BJ (cell line): ENCODE measurements around the gene CLRN3. TPM values are rescaled to one million over a fixed set of nuclear protein-coding genes. Genes with fewer than 3 reads are reported as not detected.

Experiments
- CTCF ChIA-PET: fragments of 350-600 bp; formaldehyde crosslinking; extraction: SDS; loops from one replicate; lab custom pipeline; 2021; ENCODE audit warnings: antibody characterized with exemption, inconsistent platforms; lab: Yijun Ruan, JAX
- POLR2A ChIA-PET: fragments of 300-600 bp; sonication (Branson Sonifier 250); formaldehyde crosslinking; extraction: SDS; loops from one replicate; lab custom pipeline; 2021; ENCODE audit warnings: antibody characterized with exemption; lab: Charles Lee
- DNase-seq: peaks from one replicate; pipeline ENCODE4 v3.0.0-alpha.2; 2011; ENCODE audit warnings: low read depth
- H3K27me3 ChIP-seq: 2 replicates; pipeline ENCODE4 v1.6.0; 2011; ENCODE audit warnings: low read length; ENCODE audit not compliant: control insufficient read depth, insufficient read depth
- H3K36me3 ChIP-seq: 2 replicates; pipeline ENCODE4 v1.5.1; 2011; ENCODE audit warnings: low read length; ENCODE audit not compliant: control insufficient read depth, insufficient read depth
- H3K4me3 ChIP-seq: 2 replicates; pipeline ENCODE4 v1.5.1; 2011; ENCODE audit warnings: low read depth, mild to moderate bottlenecking, control low read depth, low read length
- CTCF ChIP-seq: IDR thresholded peaks from 2 replicates; pipeline ENCODE4 v1.5.1; 2011; ENCODE audit warnings: low read depth, mild to moderate bottlenecking, control low read depth, inconsistent platforms, low read length, moderate library complexity; ENCODE audit not compliant: insufficient read depth
- polyA plus RNA-seq: library from polyadenylated mRNA; depleted of rRNA; stranded (reverse); fragments of >200 nt; gene quantifications from 2 replicates; pipeline ENCODE4 v1.2.3, GENCODE V29; 2011

The CLRN3 gene
- polyA plus RNA-seq, 1 experiment = not detected

- CTCF ChIA-PET = interaction anchor here (0.6 to 2.5 kb wide), 3 partner anchors 8 to 317 kb away, joined by 3 to 17 read pairs (median 3); no protein-coding TSS in a partner anchor
- Histone ChIP-seq H3K27me3 (no peaks in the 10 kb centered on the region), H3K4me3 (no peak overlapping the region), H3K36me3 (no peaks in the 10 kb centered on the region)
- POLR2A ChIA-PET = no interaction called here
- no peak for DNase-seq
- no peak for TF ChIP-seq CTCF
Measured at GRCh38 chr10:127855591-127855881, 37.2 kb downstream of the CLRN3 start.

GRCh38 chr10:127854769-127855590 lies 37.8 kb downstream of the CLRN3 start:
- Histone ChIP-seq H3K36me3 (no peaks in the 10 kb centered on the region), H3K27me3 (no peaks in the 10 kb centered on the region), H3K4me3 (no peak overlapping the region)
- ChIA-PET CTCF (interaction anchor here (0.5 to 2.5 kb wide), 13 partner anchors 9 to 1973 kb away, joined by 3 to 17 read pairs (median 3); no protein-coding TSS in a partner anchor), POLR2A (no interaction called here)
- no peak for DNase-seq
- TF ChIP-seq CTCF = no peak

- TF ChIP-seq CTCF = peak; percentile 86
- DNase-seq = no peak
- H3K4me3 ChIP-seq = no peak overlapping the region
- no peaks in the 10 kb centered on the region for H3K36me3 ChIP-seq
- ChIA-PET POLR2A (no interaction called here), CTCF (interaction anchor here (0.5 to 2.5 kb wide), 19 partner anchors 9 to 1972 kb away, joined by 3 to 17 read pairs (median 4); no protein-coding TSS in a partner anchor)
- no peaks in the 10 kb centered on the region for H3K27me3 ChIP-seq
Measured at GRCh38 chr10:127853868-127854768, 38.6 kb downstream of the CLRN3 start.

GRCh38 chr10:127852456-127852855 lies 40.3 kb downstream of the CLRN3 start:
- ChIA-PET CTCF (no interaction called here), POLR2A (no interaction called here)
- Histone ChIP-seq H3K4me3 (no peak overlapping the region), H3K27me3 (no peaks in the 10 kb centered on the region), H3K36me3 (no peaks in the 10 kb centered on the region)
- no peak for DNase-seq
- TF ChIP-seq CTCF = no peak

- no peak overlapping the region for H3K4me3 ChIP-seq
- POLR2A ChIA-PET = no interaction called here
- DNase-seq = no peak
- CTCF ChIA-PET = no interaction called here
- no peaks in the 10 kb centered on the region for H3K36me3 ChIP-seq
- no peak for TF ChIP-seq CTCF
- H3K27me3 ChIP-seq = no peaks in the 10 kb centered on the region
Measured at GRCh38 chr10:127851661-127852194, 41.0 kb downstream of the CLRN3 start.
